GM23338 (cell line): ENCODE measurements around the gene RALBP1. TPM values are rescaled to one million over a fixed set of nuclear protein-coding genes. Genes with fewer than 3 reads are reported as not detected.
A peak's percentile ranks its signal among the peaks of the same experiment; 100 is the strongest.

Experiments used
- ATAC-seq: fragments of 200-7000 bp; cut with Tn5 transposase; 3 replicates; pipeline ENCODE4 v1.9.1; 2020
- DNase-seq: peaks from one replicate; pipeline ENCODE4 v3.0.0-alpha.2; 2015; ENCODE audit warnings: low spot score
- H2AFZ ChIP-seq: fragments of 200-600 bp; sonication (generic); 2 replicates; pipeline ENCODE4 v1.8.0; 2016; ENCODE audit warnings: antibody characterized with exemption, mild to moderate bottlenecking, moderate library complexity
- H3F3A ChIP-seq: fragments of 200-600 bp; sonication (generic); replicated peaks from 2 replicates; pipeline ENCODE4 v1.8.0; 2017; ENCODE audit warnings: antibody characterized with exemption, mixed run types, low read depth
- H3K27ac ChIP-seq: fragments of 200-600 bp; sonication (generic); 2 replicates; pipeline ENCODE4 v1.6.1; 2016; ENCODE audit warnings: low read depth
- H3K27me3 ChIP-seq: fragments of 200-600 bp; sonication (generic); 2 replicates; pipeline ENCODE4 v1.8.0; 2016; ENCODE audit warnings: mild to moderate bottlenecking, mixed run types, moderate library complexity; ENCODE audit not compliant: insufficient read depth
- H3K36me3 ChIP-seq: fragments of 200-600 bp; sonication (generic); 2 replicates; pipeline ENCODE4 v1.8.0; 2016; ENCODE audit warnings: mild to moderate bottlenecking; ENCODE audit not compliant: insufficient read depth
- H3K4me1 ChIP-seq: fragments of 200-600 bp; sonication (generic); 2 replicates; pipeline ENCODE4 v1.8.0; 2016; ENCODE audit warnings: mild to moderate bottlenecking, moderate library complexity; ENCODE audit not compliant: insufficient read depth
- H3K4me2 ChIP-seq: fragments of 200-600 bp; sonication (generic); 2 replicates; pipeline ENCODE4 v1.7.1; 2017; ENCODE audit warnings: mixed run types
- H3K4me3 ChIP-seq: fragments of 200-600 bp; sonication (generic); 2 replicates; pipeline ENCODE4 v1.6.1; 2016; ENCODE audit warnings: mixed run types
- H3K79me2 ChIP-seq: fragments of 200-600 bp; sonication (generic); replicated peaks from 2 replicates; pipeline ENCODE4 v1.8.0; 2017; ENCODE audit warnings: mild to moderate bottlenecking; ENCODE audit not compliant: insufficient read depth
- H3K9me2 ChIP-seq: fragments of 200-600 bp; sonication (generic); 2 replicates; pipeline ENCODE4 v1.8.0; 2017; ENCODE audit not compliant: insufficient read depth
- H4K20me1 ChIP-seq: fragments of 200-600 bp; sonication (generic); replicated peaks from 2 replicates; pipeline ENCODE4 v1.8.0; 2017; ENCODE audit warnings: mild to moderate bottlenecking; ENCODE audit not compliant: insufficient read depth
- H3K27ac Mint-ChIP-seq: 2 replicates; pipeline ENCODE4 v1.8.0; 2020; ENCODE audit warnings: inconsistent platforms, mild to moderate bottlenecking, moderate library complexity, mixed read lengths
- H3K27me3 Mint-ChIP-seq: 3 replicates; pipeline ENCODE4 v1.8.0; 2022; ENCODE audit warnings: low read depth, mild to moderate bottlenecking, moderate library complexity, mixed read lengths, inconsistent platforms; ENCODE audit not compliant: insufficient read depth, poor library complexity
- H3K36me3 Mint-ChIP-seq: 3 replicates; pipeline ENCODE4 v1.8.0; 2021; ENCODE audit warnings: low read depth, mild to moderate bottlenecking, inconsistent platforms, moderate library complexity, mixed read lengths
- H3K4me1 Mint-ChIP-seq: 3 replicates; pipeline ENCODE4 v1.8.0; 2020; ENCODE audit warnings: mild to moderate bottlenecking, inconsistent platforms, mixed read lengths
- H3K4me3 Mint-ChIP-seq: 3 replicates; pipeline ENCODE4 v1.8.0; 2021; ENCODE audit warnings: moderate library complexity, mild to moderate bottlenecking, inconsistent platforms, mixed read lengths
- H3K9me3 Mint-ChIP-seq: 3 replicates; pipeline ENCODE4 v1.8.0; 2020; ENCODE audit warnings: moderate library complexity, mild to moderate bottlenecking, inconsistent platforms, mixed read lengths
- ETS1 ChIP-seq: IDR thresholded peaks from 2 replicates; pipeline ENCODE4 v1.6.1; 2016; ENCODE audit warnings: antibody characterized with exemption
- JUNB ChIP-seq: IDR thresholded peaks from one replicate; pipeline ENCODE4 v1.6.1; 2016; ENCODE audit warnings: antibody characterized with exemption; ENCODE audit not compliant: unreplicated experiment
- ZNF114 ChIP-seq: fragments of 250-450 bp; sonication (Bioruptor Pico); IDR thresholded peaks from 2 replicates; pipeline ENCODE4 v1.5.0; 2020; ENCODE audit warnings: mild to moderate bottlenecking, moderate library complexity
- ZNF331 ChIP-seq: fragments of 250-450 bp; sonication (Bioruptor Pico); IDR thresholded peaks from 2 replicates; pipeline ENCODE4 v1.5.0; 2020; ENCODE audit warnings: low read depth, mild to moderate bottlenecking, moderate library complexity
- ZNF462 ChIP-seq: fragments of 250-450 bp; sonication (Bioruptor Pico); IDR thresholded peaks from 2 replicates; pipeline ENCODE4 v1.5.0; 2020; ENCODE audit warnings: mild to moderate bottlenecking, moderate library complexity
- polyA plus RNA-seq: library from polyadenylated mRNA; unstranded; fragments of >200 nt; fragmentation: Nextera tagmentation; extraction: Ambion mirVana; gene quantifications from 2 replicates; pipeline ENCODE4 v1.2.1, GENCODE V29; 2016
- total RNA-seq: library from RNA; depleted of rRNA; stranded (reverse); fragments of >200 nt; shearing (Covaris generic); gene quantifications from 2 replicates; pipeline ENCODE4 v1.2.3, GENCODE V29; 2014
- TF ChIP-seq, protein P1 (sequence below), 2 experiments: fragments of 200-600 bp in 1 of 2; sonication (generic) in 1 of 2; conservative IDR thresholded peaks; 2 replicates each; pipeline versions ENCODE4 v1.5.1 to v1.6.1; 2016 to 2017; ENCODE audit warnings: antibody characterized with exemption in 2 of 2, low read depth in 2 of 2, mild to moderate bottlenecking in 2 of 2, moderate library complexity in 1 of 2

RALBP1 gene
- total and polyA plus RNA-seq, 2 experiments from 2014 or later, result 80.9 to 103 TPM

GRCh38 chr18:9574473-9575115 is 99.3 kb downstream of the RALBP1 start (continued):
- TF ChIP-seq ZNF462 (no peak), ZNF114 (CRISPR knock-in tag) (no peak), ETS1 (no peak), ZNF331 (no peak), JUNB (no peak)

DNA sequence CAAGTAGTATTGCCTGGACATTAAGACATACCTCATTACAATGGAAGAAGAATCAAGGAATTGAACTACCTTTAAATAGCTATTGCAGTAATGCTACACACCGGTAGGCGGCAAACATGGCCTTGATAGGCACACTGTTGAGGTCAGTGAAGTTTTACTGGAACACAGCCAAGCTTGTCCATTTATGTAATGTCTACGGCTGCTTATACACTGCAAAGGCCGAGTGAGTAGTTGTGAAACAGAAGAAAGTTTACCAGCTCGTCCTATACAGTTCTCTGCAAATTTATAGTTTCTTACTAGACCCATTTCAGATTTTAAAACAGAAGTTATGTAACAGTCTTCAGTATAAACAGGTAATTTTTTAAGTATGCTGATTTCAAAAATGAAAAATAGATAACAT is 100.2 kb downstream of the RALBP1 start:
- no peaks in the 10 kb centered on the region for H3K9me3 Mint-ChIP-seq
- no peak overlapping the region for H2AFZ ChIP-seq
- no peaks in the 10 kb centered on the region for H3K79me2 ChIP-seq
- ATAC-seq, result peak; percentile 86
- H3K27ac ChIP-seq, result no peak overlapping the region; the same call in 1 of the 2 replicates
- H3K4me1 Mint-ChIP-seq, result peaks cover 15% of the 10 kb centered on the region
- peak overlapping the region; percentile 13; the same call in 1 of the 3 replicates for H3K4me3 Mint-ChIP-seq
- H3K27me3 ChIP-seq, result no peaks in the 10 kb centered on the region
- no peaks in the 10 kb centered on the region for H3K9me2 ChIP-seq
- DNase-seq, result peak; percentile 83
- H3K27ac Mint-ChIP-seq, result peak overlapping the region; percentile 5; the same call in 1 of the 2 replicates
- peaks cover 5% of the 10 kb centered on the region; the same call in 1 of the 2 replicates for H3K36me3 ChIP-seq
- H3K27me3 Mint-ChIP-seq, result no peaks in the 10 kb centered on the region
- peaks cover 15% of the 10 kb centered on the region for H3K36me3 Mint-ChIP-seq
- 0 out of 2 replicates have a peak overlapping the region, but pooled peaks have one; percentile 19 for H3K4me2 ChIP-seq
- TF ChIP-seq, protein P1, sequence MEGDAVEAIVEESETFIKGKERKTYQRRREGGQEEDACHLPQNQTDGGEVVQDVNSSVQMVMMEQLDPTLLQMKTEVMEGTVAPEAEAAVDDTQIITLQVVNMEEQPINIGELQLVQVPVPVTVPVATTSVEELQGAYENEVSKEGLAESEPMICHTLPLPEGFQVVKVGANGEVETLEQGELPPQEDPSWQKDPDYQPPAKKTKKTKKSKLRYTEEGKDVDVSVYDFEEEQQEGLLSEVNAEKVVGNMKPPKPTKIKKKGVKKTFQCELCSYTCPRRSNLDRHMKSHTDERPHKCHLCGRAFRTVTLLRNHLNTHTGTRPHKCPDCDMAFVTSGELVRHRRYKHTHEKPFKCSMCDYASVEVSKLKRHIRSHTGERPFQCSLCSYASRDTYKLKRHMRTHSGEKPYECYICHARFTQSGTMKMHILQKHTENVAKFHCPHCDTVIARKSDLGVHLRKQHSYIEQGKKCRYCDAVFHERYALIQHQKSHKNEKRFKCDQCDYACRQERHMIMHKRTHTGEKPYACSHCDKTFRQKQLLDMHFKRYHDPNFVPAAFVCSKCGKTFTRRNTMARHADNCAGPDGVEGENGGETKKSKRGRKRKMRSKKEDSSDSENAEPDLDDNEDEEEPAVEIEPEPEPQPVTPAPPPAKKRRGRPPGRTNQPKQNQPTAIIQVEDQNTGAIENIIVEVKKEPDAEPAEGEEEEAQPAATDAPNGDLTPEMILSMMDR (conservative IDR thresholded peaks at IDR 0.05; ENCODE audit: low read depth in 2 of 2), result peak; percentile 79 to 84
- no peak for TF ChIP-seq ZNF462
- no peaks in the 10 kb centered on the region for H4K20me1 ChIP-seq
- H3K4me1 ChIP-seq, result peaks cover 13% of the 10 kb centered on the region
- H3F3A ChIP-seq, result no peaks in the 10 kb centered on the region
- no peak overlapping the region for H3K4me3 ChIP-seq
